Stomach (tissue), 4 donors: ENCODE data around the gene RRP9.

Experiments
- POLR2AphosphoS5 ChIP-seq, 3 donors: sonication (generic); formaldehyde crosslinking; IDR thresholded peaks; one replicate each; pipeline ENCODE4 v1.6.1; 2016; ENCODE audit warnings: antibody characterized with exemption in 3 of 3
- TF ChIP-seq, protein P1 (sequence below), 7 experiments: fragments of 450-650 bp in 4 of 7; fragments of 200-600 bp in 3 of 7; sonication (generic) in 3 of 7; IDR thresholded peaks; one replicate each; pipeline ENCODE4 v1.5.1; 2016 to 2019; ENCODE audit warnings: antibody characterized with exemption in 7 of 7, control low read depth in 2 of 7, mild to moderate bottlenecking in 1 of 7

GRCh38 chr3:51955893-51956770 lies 14.4 kb upstream of the RRP9 start:
- TF ChIP-seq POLR2AphosphoS5 (IDR thresholded peaks at IDR 0.05): peak in 1 of 3 donors; percentile 22
- TF ChIP-seq, protein P1, sequence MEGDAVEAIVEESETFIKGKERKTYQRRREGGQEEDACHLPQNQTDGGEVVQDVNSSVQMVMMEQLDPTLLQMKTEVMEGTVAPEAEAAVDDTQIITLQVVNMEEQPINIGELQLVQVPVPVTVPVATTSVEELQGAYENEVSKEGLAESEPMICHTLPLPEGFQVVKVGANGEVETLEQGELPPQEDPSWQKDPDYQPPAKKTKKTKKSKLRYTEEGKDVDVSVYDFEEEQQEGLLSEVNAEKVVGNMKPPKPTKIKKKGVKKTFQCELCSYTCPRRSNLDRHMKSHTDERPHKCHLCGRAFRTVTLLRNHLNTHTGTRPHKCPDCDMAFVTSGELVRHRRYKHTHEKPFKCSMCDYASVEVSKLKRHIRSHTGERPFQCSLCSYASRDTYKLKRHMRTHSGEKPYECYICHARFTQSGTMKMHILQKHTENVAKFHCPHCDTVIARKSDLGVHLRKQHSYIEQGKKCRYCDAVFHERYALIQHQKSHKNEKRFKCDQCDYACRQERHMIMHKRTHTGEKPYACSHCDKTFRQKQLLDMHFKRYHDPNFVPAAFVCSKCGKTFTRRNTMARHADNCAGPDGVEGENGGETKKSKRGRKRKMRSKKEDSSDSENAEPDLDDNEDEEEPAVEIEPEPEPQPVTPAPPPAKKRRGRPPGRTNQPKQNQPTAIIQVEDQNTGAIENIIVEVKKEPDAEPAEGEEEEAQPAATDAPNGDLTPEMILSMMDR (IDR thresholded peaks at IDR 0.05): peak in 5 of 7 experiments; percentile 12 to 41 (median 35)
